Measurements from ENCODE around the gene UBXN7. TPM values are rescaled to one million over a fixed set of nuclear protein-coding genes. Genes with fewer than 3 reads are reported as not detected.
"Not testable (repeated sequence)": the region's sequence is repeated elsewhere in the genome, so short reads cannot be mapped to it uniquely, and the experiment has no call there.

UBXN7 gene
- total and polyA plus RNA-seq, 2 of the 8 experiments (the other 6 are each of a cell fraction or from before 2014, with no cell fraction given) = 18.5 to 109 TPM

DNA sequence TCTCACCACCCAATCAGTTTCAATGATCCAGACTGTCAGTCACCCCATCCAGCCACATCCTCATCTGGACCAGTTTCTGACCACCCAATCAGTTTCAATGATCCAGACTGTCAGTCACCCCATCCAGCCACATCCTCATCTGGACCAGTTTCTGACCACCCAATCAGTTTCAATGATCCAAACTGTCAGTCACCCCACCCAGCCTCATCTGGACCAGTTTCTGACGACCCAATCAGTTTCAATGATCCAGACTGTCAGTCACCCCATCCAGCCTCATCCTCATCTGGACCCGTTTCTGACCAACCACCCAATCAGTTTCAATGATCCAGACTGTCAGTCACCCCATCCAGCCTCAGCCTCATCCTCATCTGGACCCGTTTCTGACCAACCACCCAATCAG is 38.0 kb upstream of the UBXN7 start:
- CTCF ChIA-PET (ENCODE audit: partially characterized antibody) = interaction anchor here (1.0 kb wide), 1 partner anchor 448 kb away, joined by 3 read pairs; no protein-coding TSS in a partner anchor
- POLR2A ChIA-PET (ENCODE audit: partially characterized antibody); DNase-seq (ENCODE audit: low read depth in 1 of 2, low spot score in 2 of 2): not testable (repeated sequence)

More for the DNA sequence above, 38.0 kb upstream of the UBXN7 start:
- H3K36me3 ChIP-seq (ENCODE audit: control insufficient read depth in 2 of 4, insufficient read depth in 4 of 4, low read length in 3 of 4) = peaks cover 17 to 37% (median 29%) of the 10 kb centered on the region in 4 experiments
- not testable (repeated sequence) for H3K23ac ChIP-seq (ENCODE audit: insufficient read length); H3K56ac ChIP-seq (replicated peaks; ENCODE audit: insufficient read length, low read depth, low read length); H3K4ac ChIP-seq (replicated peaks; ENCODE audit: insufficient read length, low read depth, low read length); FAIRE-seq; H3K27ac ChIP-seq (ENCODE audit: low read depth, low read length); H2AK5ac ChIP-seq (ENCODE audit: low read depth, low read length); H2BK120ac ChIP-seq (replicated peaks; ENCODE audit: low read depth, low read length); H2BK12ac ChIP-seq (ENCODE audit: low read depth, low read length); H3K27me3 ChIP-seq (replicated peaks in 1 of 4; ENCODE audit: control insufficient read depth in 3 of 4, extremely low read depth in 1 of 4, insufficient read depth in 3 of 4, low read length in 3 of 4); H3K23me2 ChIP-seq (ENCODE audit: low read depth, low read length); H4K8ac ChIP-seq (ENCODE audit: extremely low read depth, insufficient read depth, low read length); H2BK5ac ChIP-seq (ENCODE audit: low read depth, low read length); H2BK20ac ChIP-seq (ENCODE audit: low read length); H4K91ac ChIP-seq (replicated peaks; ENCODE audit: insufficient read length, low read length); H3K14ac ChIP-seq (ENCODE audit: insufficient read length); H3K9ac ChIP-seq (replicated peaks in 1 of 4; ENCODE audit: extremely low read depth in 1 of 4, low read depth in 3 of 4, low read length in 3 of 4); H3K4me1 ChIP-seq (replicated peaks in 1 of 4; ENCODE audit: control insufficient read depth in 3 of 4, insufficient read depth in 4 of 4, low read length in 3 of 4); H3K18ac ChIP-seq (ENCODE audit: extremely low read depth, low read length); H3K9me3 ChIP-seq (ENCODE audit: insufficient read depth in 2 of 2, low read depth in 1 of 2, low read length in 1 of 2); H4K5ac ChIP-seq (ENCODE audit: insufficient read length, low read depth, low read length); H3K4me3 ChIP-seq (ENCODE audit: extremely low read depth in 1 of 4, insufficient read depth in 2 of 4, low read depth in 3 of 4, low read length in 4 of 4); H2BK15ac ChIP-seq (ENCODE audit: low read length); H4K20me1 ChIP-seq (replicated peaks in 1 of 2; ENCODE audit: control insufficient read depth in 1 of 2, insufficient read depth in 2 of 2, low read length in 2 of 2); H3K4me2 ChIP-seq (ENCODE audit: insufficient read depth in 1 of 2, low read depth in 2 of 2, low read length in 2 of 2); H2AFZ ChIP-seq (ENCODE audit: low read length); H3K79me1 ChIP-seq (ENCODE audit: low read depth, low read length); H3K79me2 ChIP-seq (ENCODE audit: control insufficient read depth in 1 of 2, insufficient read depth in 2 of 2, low read length in 2 of 2)
- 89% methylated on average over 3 of the region's 3 CpGs; no CpG with 5 or more reads in 1 of the 2 experiments for whole genome bisulfite sequencing, 2 experiments (ENCODE audit: extremely low coverage in 1 of 2, insufficient coverage in 1 of 2, insufficient read length in 1 of 2, insufficient replicate concordance in 2 of 2, low coverage in 1 of 2, low lambda C conversion rate in 2 of 2, missing lambda C conversion rate in 1 of 2)

Data from H1 (cell line).